OCI-LY7 (cell line): Measurements from ENCODE around the gene SLC37A1. TPM values are rescaled to one million over a fixed set of nuclear protein-coding genes. Genes with fewer than 3 reads are reported as not detected.

Experiments used
- BruUV-seq: library from RNA; stranded (reverse); fragments of 400-500 nt; replicated peaks from 2 replicates; lab custom pipeline; 2021; lab: Mats Ljungman, UMichigan
- CTCF ChIA-PET: fragments of 300-600 bp; sonication (Branson Sonifier 250); formaldehyde crosslinking; loops from one replicate; lab custom pipeline; 2022; ENCODE audit warnings: antibody characterized with exemption; ENCODE audit not compliant: unreplicated experiment; lab: Charles Lee
- POLR2A ChIA-PET: fragments of 300-600 bp; sonication (Branson Sonifier 250); formaldehyde crosslinking; loops from one replicate; lab custom pipeline; 2022; ENCODE audit warnings: antibody characterized with exemption; lab: Charles Lee
- DNase-seq: peaks from one replicate; pipeline ENCODE4 v3.0.0-alpha.2; 2015; ENCODE audit warnings: low spot score
- H2AFZ ChIP-seq: fragments of 200-600 bp; sonication (generic), shearing (Covaris generic); 2 replicates; pipeline ENCODE4 v1.6.1; 2014; ENCODE audit warnings: mild to moderate bottlenecking, antibody characterized with exemption, low read length, moderate library complexity
- H3K27ac ChIP-seq: fragments of 200-600 bp; sonication (generic); 2 replicates; pipeline ENCODE4 v1.5.1; 2014; ENCODE audit warnings: mixed run types, low read depth, mild to moderate bottlenecking, moderate library complexity, low read length, inconsistent platforms; ENCODE audit not compliant: poor library complexity, severe bottlenecking
- H3K36me3 ChIP-seq: fragments of 200-600 bp; sonication (generic); 2 replicates; pipeline ENCODE4 v1.6.1; 2014; ENCODE audit warnings: mild to moderate bottlenecking, antibody characterized with exemption, low read length, moderate library complexity, mixed read lengths; ENCODE audit not compliant: insufficient read depth
- H3K4me1 ChIP-seq: fragments of 200-600 bp; sonication (generic); 2 replicates; pipeline ENCODE4 v1.5.1; 2014; ENCODE audit warnings: mild to moderate bottlenecking, low read length; ENCODE audit not compliant: insufficient read depth, poor library complexity, severe bottlenecking
- H3K4me2 ChIP-seq: fragments of 200-600 bp; sonication (generic); 2 replicates; pipeline ENCODE4 v1.6.1; 2014; ENCODE audit warnings: mild to moderate bottlenecking, low read length
- H3K4me3 ChIP-seq: fragments of 200-600 bp; sonication (generic); 2 replicates; pipeline ENCODE4 v1.5.1; 2014; ENCODE audit warnings: mild to moderate bottlenecking, low read depth, low read length; ENCODE audit not compliant: poor library complexity, severe bottlenecking
- H3K79me2 ChIP-seq: fragments of 200-600 bp; sonication (generic); 2 replicates; pipeline ENCODE4 v1.6.1; 2016; ENCODE audit warnings: low read depth, mild to moderate bottlenecking, low read length, moderate library complexity, mixed read lengths; ENCODE audit not compliant: insufficient read depth
- H3K9me2 ChIP-seq: fragments of 200-600 bp; sonication (generic); 2 replicates; pipeline ENCODE4 v1.6.1; 2016; ENCODE audit warnings: mild to moderate bottlenecking, low read length, mixed read lengths; ENCODE audit not compliant: insufficient read depth
- H3K9me3 ChIP-seq: fragments of 200-600 bp; sonication (generic); 2 replicates; pipeline ENCODE4 v1.6.1; 2014; ENCODE audit warnings: mild to moderate bottlenecking, mixed run types, low read length, mixed read lengths
- H4K20me1 ChIP-seq: fragments of 200-600 bp; sonication (generic); 2 replicates; pipeline ENCODE4 v1.6.1; 2014; ENCODE audit warnings: mild to moderate bottlenecking, antibody characterized with exemption, low read length, moderate library complexity, mixed read lengths; ENCODE audit not compliant: insufficient read depth
- EZH2phosphoT487 ChIP-seq: fragments of 200-600 bp; sonication (generic); IDR thresholded peaks from 2 replicates; pipeline ENCODE4 v1.6.1; 2018; ENCODE audit warnings: low read depth, borderline replicate concordance, mild to moderate bottlenecking, mixed run types, antibody characterized with exemption, low read length, moderate library complexity, mixed read lengths
- intact Hi-C: fragments of 100-400 bp; cut with micrococcal nuclease; formaldehyde crosslinking; loops from one replicate; pipeline ENCODE4 v1.10.0; 2022; ENCODE audit not compliant: unreplicated experiment
- total RNA-seq, 2 experiments: library from RNA; depleted of rRNA in 1 of 2; stranded (reverse); fragments of >200 nt in 1 of 2; shearing (Covaris generic) in 1 of 2; gene quantifications; 2 replicates each; pipeline ENCODE4 v1.2.3, GENCODE V29; 2014 to 2022
- TF ChIP-seq, protein P1 (sequence below): fragments of 200-600 bp; sonication (generic); conservative IDR thresholded peaks from 2 replicates; pipeline ENCODE4 v1.5.1; 2014; ENCODE audit warnings: mild to moderate bottlenecking, antibody characterized with exemption, low read length, moderate library complexity, mixed read lengths

Gene SLC37A1
- total RNA-seq, 2 experiments from 2014 or later: 22.5 to 27.6 TPM

DNA sequence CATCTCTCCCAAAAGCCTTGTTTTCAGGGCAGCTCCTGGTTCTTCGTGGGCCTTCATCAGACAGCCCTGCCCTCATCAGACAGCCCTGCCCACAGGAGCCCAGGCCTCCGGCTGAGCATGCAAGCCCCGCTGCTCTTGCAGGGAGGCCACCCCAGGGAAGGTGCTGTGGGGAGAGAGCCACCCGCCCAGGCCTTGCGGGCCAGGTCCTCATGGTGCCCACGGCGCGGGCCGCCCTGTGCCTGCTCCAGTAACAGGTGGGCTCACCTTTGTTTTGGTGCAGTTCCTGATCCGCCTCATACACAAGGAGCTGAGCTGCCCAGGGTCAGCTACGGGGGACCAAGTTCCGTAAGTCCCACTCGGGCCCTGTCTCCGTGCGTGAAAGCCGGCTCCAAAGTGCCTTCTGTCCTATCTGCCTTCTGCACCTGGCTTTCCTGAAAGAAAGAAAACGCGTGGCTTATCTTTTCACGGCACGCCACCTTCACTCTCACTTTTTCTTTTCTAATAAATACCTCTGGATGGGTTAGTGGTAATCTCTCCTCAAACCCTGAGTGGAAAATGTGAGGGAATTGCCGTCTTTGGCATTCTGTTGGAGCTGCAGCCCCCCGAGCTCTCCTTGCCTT, 65.9 kb downstream of the SLC37A1 start:
- Histone ChIP-seq H3K9me3 (0 out of 2 replicates have a peak, but pooled peaks cover 10% of the 10 kb centered on the region), H3K4me3 (no peak overlapping the region), H3K79me2 (no peaks in the 10 kb centered on the region), H3K9me2 (no peaks in the 10 kb centered on the region), H3K4me2 (no peak overlapping the region), H3K27ac (no peak overlapping the region), H3K36me3 (peaks cover 28% of the 10 kb centered on the region), H2AFZ (no peak overlapping the region), H4K20me1 (no peaks in the 10 kb centered on the region), H3K4me1 (no peaks in the 10 kb centered on the region)
- no TSS peak for BruUV-seq
- intact Hi-C loops: loop anchor here (10.0 kb wide), 1 partner anchor 55 kb away; no protein-coding TSS in a partner anchor
- no peak for DNase-seq
- no peak for TF ChIP-seq EZH2phosphoT487
- TF ChIP-seq, protein P1, sequence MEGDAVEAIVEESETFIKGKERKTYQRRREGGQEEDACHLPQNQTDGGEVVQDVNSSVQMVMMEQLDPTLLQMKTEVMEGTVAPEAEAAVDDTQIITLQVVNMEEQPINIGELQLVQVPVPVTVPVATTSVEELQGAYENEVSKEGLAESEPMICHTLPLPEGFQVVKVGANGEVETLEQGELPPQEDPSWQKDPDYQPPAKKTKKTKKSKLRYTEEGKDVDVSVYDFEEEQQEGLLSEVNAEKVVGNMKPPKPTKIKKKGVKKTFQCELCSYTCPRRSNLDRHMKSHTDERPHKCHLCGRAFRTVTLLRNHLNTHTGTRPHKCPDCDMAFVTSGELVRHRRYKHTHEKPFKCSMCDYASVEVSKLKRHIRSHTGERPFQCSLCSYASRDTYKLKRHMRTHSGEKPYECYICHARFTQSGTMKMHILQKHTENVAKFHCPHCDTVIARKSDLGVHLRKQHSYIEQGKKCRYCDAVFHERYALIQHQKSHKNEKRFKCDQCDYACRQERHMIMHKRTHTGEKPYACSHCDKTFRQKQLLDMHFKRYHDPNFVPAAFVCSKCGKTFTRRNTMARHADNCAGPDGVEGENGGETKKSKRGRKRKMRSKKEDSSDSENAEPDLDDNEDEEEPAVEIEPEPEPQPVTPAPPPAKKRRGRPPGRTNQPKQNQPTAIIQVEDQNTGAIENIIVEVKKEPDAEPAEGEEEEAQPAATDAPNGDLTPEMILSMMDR: no peak
- ChIA-PET CTCF (interaction anchor here (0.5 kb wide), 1 partner anchor 433 kb away, joined by 4 read pairs; no protein-coding TSS in a partner anchor), POLR2A (no interaction called here)

DNA sequence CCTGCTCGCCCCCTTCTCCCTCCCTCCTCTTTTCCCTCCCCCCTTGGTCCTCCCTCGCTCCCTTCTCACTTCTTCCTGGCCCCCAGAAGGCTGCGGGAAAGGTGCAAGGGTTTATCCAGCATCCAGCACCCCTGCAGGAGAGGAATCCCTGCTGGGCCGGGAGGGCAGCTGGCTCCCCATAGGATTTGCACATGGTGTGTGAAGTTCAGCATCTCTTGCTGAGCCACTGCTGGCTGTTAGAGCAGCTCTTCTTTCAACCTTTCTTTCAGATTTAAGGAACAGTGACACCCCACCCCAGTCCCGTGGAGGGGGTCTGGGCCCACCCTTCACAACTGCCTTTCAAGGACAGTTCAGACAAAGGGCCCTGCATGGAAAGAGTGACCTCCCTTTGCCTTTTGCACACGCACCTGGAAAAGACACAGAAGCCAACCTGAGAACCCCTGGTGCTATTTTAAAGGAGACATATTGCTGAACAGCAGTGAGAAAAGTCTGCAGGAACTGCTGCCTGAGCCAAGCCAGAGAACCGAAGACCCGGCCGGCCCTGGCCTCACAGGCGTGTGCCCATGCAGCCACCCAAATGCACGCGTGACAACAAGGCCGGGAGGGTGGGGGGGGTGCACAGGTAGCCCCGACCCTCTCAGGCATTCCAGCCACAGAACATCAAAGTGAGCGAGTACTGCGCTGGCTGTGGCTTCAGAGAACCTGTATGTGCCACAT, 66.6 kb downstream of the SLC37A1 start:
- H3K36me3 ChIP-seq: peaks cover 21% of the 10 kb centered on the region
- H3K27ac ChIP-seq: no peak overlapping the region
- H3K4me1 ChIP-seq: no peaks in the 10 kb centered on the region
- no peaks in the 10 kb centered on the region for H3K79me2 ChIP-seq
- DNase-seq: no peak
- H3K9me3 ChIP-seq: 0 out of 2 replicates have a peak, but pooled peaks cover 10% of the 10 kb centered on the region
- H2AFZ ChIP-seq: no peak overlapping the region
- no peak overlapping the region for H3K4me3 ChIP-seq
- no peaks in the 10 kb centered on the region for H3K9me2 ChIP-seq
- intact Hi-C loops: no loop called here
- no peaks in the 10 kb centered on the region for H4K20me1 ChIP-seq
- H3K4me2 ChIP-seq: no peak overlapping the region
- ChIA-PET POLR2A (no interaction called here), CTCF (interaction anchor here (0.5 kb wide), 1 partner anchor 434 kb away, joined by 4 read pairs; no protein-coding TSS in a partner anchor)
- no TSS peak for BruUV-seq
- no peak for TF ChIP-seq EZH2phosphoT487
- TF ChIP-seq, protein P1: no peak
